DMS153 (cell line): ENCODE measurements around the gene CCDC88B.

Experiments
- DNase-seq: peaks from one replicate; lab custom pipeline; 2025; lab: John Stamatoyannopoulos, UW

The CCDC88B gene

DNA sequence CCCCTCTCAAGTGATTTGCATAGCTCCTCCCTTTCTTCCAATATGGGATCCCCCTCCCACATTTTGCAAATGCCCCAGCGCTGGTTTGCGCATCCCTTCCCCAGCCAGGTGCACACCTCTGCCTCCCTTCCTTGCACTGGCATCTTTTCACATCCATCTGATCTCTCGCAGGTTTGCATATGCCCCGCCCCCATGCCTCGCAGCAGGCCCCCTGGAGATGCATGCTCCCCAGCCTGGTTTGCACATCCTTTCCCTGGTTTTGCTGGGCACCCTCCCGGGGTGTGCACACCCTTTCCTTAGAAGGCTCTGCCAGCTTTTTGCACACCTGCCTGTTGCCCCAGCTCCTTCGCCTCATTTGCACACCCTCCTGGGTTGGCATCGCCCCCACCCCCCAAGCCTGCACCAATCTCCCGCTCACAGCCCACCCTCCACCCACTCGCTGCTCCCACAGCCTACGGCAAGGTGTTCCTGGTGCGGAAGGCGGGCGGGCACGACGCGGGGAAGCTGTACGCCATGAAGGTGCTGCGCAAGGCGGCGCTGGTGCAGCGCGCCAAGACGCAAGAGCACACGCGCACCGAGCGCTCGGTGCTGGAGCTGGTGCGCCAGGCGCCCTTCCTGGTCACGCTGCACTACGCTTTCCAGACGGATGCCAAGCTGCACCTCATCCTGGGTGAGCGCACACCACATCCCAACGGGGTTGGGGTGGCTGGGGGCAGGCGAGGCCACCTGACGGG, 19.9 kb downstream of the CCDC88B start:
- DNase-seq: no peak

DNA sequence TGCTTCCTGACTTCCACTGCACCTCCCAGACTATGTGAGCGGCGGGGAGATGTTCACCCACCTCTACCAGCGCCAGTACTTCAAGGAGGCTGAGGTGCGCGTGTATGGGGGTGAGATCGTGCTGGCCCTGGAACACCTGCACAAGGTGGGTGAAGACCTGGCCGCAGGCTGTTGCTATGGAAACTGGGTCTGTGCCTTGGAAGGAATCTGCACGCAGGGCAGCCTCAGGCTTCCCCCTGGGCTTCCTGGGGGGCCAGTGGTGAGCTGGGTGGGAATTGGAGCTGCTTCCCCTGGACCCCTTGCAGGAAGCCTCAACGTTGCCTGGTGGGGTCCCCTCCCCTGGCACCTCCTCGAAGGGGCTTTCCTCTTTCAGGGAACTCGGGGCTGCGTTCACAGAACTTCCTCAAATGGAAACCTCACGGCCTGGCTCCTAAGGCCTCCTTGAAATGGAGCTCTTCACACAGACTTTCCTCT, 20.5 kb downstream of the CCDC88B start:
- no peak for DNase-seq

DNA sequence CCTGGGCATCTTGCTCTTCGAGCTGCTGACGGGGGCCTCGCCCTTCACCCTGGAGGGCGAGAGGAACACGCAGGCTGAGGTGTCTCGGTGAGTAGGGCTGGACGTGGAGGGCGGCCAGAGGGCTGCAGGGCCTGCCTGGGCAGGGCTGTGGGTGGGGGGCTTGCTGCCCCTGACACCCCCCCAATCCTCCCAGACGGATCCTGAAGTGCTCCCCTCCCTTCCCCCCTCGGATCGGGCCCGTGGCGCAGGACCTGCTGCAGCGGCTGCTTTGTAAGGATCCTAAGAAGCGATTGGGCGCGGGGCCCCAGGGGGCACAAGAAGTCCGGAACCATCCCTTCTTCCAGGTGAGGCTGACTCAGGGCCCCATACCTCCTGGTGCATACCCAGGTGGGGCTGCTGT, 21.7 kb downstream of the CCDC88B start:
- no peak for DNase-seq

DNA sequence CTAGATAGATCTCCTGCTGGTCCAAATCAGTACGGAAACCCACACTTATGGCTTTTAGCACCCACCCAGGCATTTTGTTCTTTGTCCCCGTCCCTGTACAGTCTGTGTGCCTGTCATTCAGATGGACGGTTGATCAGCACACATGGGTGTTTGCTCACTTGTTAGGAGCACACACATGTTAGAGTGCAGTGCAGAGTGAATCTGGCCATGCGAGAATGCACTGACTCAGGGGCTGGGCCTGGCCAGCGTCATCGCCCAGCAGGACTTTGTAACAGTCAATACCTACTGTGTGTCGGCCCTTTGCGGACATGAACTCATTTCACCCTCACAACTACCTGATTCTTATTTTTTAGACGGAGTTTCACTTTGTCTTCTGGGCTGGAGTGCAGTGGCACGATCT, 22.3 kb downstream of the CCDC88B start:
- no peak for DNase-seq

DNA sequence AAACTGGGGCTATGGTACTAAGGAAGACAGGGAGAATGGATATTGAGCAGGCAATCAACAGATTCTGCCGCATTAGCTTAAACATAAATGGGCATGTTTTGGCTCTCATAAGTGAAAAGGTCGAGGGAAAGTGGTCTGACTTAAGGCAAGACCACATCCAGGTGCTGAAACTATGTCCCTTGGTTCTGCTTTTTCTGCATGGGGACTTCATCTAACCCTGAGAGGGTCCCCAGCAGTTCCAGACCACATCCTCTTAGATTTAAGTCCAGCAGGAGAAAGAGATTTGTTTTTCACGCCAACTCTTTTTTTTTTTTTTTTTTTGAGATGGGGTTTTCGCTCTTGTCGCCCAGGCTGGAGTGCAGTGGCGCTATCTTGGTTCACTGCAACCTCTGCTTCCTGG, 24.4 kb downstream of the CCDC88B start:
- DNase-seq: no peak

DNA sequence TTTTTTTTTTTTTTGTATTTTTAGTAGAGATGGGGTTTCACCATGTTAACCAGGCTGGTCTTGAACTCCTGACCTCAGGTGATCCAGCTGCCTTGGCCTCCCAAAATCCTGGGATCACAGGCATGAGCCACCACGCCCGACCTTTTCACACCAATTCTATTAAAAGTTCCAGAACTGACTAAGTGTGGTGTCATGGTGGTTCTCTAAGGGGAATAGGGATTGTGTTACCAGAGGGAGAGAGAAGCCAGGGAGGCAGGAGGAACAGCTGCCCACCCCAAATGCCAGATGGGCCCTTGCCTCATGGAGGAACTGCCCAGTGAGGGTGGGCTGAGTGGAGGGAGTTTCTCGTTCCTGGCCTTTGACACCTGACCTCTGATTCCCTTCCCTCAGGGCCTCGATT, 24.9 kb downstream of the CCDC88B start:
- no peak for DNase-seq

DNA sequence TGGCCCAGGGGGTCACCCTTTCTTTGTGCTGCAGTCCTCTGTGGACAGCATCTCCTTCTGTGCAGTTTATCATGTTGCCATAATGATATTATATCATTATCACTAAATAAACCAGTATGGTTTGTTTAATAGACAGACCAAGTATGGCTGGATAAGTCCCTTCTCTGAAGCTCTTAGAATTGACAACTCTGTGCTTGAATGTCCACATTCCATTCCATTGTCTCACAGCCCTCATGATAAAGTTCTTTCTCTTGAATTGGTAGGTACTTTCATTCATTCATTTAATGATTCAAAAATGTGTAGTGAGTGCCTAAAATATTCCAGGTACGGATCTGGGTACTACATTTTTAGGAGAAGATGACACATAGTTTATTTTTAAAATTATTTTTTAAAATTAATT, 26.7 kb downstream of the CCDC88B start:
- DNase-seq: no peak

DNA sequence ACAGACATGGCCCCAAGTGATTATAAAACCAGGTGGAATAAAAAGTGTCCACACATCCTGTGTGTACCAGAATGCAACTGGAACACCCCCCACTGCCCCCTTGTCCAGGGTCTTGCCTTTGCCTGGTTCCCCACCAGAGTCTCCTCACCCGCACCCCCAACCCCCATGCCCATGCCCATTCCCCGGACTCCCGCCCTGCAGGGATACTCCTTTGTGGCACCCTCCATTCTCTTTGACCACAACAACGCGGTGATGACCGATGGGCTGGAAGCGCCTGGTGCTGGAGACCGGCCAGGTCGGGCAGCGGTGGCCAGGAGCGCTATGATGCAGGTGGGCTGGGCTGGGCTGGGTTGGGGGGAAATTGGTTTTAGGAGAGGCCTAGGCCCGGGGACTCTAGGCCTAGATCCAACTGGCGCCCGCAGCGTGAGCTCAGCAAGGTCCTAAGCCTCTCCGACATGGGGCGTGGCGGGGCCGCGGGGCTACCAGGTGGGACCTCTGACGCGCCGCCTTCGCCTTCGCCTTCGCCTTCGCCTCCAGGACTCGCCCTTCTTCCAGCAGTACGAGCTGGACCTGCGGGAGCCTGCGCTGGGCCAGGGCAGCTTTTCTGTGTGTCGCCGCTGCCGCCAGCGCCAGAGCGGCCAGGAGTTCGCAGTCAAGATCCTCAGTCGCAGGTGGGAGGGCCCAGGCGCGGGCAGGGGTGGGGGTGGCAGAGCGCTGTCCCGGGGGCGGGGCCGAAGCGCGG, 28.1 kb downstream of the CCDC88B start:
- no peak for DNase-seq

DNA sequence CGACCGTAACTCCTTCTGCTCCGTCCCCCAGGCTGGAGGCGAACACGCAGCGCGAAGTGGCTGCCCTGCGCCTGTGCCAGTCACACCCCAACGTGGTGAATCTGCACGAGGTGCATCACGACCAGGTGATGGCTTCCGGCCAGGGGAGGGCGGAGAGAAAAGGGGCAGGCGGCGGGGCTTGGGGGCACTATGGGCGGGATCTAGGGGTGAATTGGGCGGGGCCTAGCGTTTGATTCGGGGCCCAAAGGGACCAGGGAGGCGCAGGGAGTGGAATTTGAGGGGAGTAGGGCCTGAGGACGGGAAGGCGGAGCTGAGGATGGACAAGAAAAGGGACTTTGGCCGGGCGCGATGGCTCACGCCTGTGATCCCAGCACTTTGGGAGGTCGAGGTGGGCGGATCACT, 28.7 kb downstream of the CCDC88B start:
- DNase-seq: no peak

DNA sequence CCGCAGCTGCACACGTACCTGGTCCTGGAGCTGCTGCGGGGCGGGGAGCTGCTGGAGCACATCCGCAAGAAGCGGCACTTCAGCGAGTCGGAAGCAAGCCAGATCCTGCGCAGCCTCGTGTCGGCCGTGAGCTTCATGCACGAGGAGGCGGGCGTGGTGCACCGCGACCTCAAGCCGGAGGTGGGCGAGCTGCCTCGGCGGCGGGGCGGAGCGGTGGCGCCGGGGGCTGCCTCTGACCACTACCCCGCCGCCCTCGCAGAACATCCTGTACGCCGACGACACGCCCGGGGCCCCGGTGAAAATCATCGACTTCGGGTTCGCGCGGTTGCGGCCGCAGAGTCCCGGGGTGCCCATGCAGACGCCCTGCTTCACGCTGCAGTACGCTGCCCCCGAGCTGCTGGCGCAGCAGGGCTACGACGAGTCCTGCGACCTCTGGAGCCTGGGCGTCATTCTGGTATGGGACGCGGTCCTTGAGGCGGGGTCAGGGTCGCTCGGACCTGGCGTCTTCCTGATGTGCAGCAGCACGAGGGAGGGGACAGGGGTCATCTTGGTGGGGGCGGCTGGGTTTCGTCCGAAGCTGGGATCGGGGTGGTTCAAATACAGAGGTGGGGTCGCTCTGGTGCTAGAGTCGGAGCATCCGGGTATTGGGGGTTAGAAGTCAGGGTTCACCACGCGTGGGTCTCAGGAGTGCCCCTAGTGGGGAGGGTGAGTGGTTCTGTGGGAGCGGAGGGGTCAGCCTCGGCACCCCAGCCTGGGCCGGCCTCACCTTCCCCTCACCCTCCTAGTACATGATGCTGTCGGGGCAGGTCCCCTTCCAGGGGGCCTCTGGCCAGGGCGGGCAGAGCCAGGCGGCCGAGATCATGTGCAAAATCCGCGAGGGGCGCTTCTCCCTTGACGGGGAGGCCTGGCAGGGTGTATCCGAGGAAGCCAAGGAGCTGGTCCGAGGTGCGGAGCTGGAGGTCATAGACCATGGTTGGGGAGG, 29.7 kb downstream of the CCDC88B start:
- DNase-seq: no peak

DNA sequence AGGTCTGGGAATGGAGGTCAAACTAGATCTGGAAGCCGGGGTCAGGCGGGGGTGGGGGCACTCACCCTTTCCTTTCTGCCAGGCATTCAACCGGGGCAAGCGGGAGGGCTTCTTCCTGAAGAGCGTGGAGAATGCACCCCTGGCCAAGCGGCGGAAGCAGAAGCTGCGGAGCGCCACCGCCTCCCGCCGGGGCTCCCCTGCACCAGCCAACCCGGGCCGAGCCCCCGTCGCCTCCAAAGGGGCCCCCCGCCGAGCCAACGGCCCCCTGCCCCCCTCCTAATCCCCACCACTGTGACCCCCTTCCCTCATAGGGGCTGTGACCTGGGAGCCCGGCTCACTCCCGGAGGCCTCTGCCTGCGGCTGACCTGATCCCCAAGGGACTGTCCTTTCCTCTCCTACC, 31.2 kb downstream of the CCDC88B start:
- DNase-seq: no peak

DNA sequence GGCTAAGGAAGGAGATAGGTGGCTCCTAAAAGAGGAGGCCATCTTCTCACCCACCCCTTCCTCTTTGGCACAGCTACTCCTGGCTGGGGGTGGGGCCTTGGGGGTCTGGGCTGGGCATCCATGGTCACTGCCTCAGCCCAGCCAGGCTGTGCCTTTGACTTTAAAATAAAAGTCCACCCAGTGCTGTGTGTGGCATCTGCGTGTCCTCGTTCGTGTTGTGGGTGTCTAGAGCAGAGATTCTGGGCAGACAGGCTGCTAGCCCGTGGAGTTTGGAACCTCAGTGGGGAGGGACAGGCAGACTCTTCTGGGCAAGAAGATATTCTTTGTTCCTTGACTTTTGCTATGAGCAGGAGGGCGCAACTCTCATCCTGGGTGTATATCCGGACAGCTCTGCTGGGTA, 32.0 kb downstream of the CCDC88B start:
- no peak for DNase-seq

DNA sequence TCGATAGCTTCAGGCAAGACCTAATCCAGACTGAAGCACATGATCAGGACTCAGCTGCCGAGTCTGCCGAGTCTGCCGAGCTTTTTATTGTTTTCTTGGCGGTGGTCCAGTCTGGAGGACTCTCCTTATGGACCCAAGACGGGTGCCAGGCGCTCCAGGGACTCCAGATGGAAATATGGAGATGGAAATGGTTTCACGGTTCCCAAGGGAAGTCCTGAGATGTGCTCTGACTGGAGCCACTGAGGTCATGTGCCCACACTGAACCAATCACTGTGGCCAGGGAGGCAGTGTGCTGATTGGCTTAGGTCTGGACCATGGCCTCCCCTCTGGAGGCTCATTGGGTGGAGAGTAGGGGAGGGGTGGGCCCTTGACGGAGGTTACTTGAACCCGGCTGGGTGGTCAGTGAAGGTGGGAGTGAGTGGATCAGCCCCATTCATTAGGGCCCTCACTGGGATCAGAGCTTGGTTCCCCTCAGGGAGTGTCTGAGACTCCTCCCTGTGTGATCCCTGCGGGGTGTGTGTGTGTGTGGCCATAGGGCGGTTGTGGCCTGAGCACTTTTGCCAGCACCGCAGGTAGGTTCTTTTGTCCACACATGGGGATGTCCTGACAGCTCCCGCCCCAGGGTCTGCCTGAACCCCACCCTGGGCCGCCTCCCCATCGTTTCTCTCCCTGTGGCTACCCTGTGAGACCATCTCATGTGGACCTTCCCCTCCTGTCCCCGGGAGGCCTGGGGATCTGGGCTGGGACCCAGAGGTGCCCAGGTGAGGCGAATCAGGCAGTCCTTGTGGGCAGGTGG, 33.0 kb downstream of the CCDC88B start:
- peak; percentile 88 for DNase-seq

DNA sequence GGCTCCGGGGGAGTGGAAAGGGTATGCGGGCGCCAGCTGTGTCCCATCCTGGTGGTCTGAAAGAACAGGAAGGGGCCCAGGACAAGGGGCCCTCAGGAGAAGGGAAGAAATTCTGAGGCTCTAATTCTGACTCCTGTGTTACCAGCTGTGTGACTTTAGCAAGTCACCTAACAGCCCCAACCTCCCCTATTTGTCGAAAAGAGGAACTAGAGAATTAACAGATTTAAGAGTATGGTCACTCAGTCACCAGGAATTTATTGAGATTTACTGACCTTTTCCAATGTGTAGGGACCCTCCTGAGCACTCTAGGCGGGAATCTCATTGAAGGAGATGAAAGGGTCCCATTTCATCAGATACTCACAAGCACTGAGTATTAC, 33.6 kb downstream of the CCDC88B start:
- DNase-seq: no peak

DNA sequence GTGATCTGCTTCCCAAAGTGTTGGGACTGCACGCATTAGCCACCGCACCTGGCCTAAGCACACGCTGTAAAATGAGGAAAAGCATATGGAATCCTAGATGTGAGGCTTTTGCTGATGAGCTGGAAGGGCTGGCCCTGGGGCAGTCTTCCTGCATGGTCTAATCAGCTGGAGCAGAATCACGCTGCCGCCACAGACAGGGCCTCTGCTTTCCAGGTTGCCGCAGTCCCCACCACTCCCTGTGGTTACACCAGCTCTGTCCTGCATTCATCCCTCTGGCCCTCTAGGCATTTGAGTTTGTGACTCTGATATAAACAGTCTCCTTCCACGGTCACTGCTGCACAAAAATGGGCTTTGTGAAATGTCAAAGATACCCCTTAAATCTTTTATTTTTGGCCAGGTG, 36.1 kb downstream of the CCDC88B start:
- no peak for DNase-seq

DNA sequence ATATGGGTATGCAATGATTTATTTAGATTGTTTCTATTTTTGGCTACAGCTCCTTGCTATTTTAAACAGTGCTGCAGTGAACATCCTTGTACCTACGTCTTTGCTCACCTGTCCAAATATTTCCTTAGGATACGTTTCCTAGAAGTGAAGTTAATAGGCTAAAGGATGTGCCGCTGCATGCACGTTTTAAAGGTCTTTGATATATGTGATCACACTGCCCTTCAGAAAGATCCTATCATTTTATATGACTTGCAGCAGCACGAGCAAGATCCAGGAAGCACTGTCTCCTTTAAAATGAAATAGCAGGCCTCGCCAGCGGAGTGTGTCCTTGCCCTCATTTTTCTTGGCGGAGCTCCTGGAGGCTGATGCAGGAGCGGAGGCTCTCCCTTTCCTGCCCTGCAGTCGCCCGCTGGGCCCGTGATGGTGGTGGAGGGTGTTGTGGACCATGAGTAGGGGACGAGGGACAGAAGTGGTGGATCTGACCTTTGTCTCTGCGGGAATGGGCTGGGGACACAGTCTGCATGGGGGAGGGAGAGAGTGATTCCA, 38.4 kb downstream of the CCDC88B start:
- no peak for DNase-seq

DNA sequence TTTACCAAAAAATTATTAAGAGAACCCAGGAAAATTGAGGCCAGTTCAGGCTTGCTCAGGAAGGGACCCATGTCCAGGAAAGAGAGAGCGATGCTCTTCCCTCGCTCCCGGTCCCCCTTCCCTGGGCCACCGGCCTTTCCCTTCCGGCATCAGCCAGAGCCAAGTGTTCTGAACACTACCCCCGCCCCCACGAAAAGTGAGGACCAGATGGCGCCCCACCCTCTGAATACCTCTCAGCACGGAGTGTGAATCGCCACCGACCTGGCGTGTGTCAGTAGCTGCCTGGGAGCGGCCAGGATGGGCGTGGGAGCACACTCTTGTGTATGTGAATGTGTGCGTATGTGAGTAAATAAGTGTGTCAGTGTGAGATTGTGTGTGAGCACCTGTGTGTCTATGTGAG, 39.2 kb downstream of the CCDC88B start:
- no peak for DNase-seq

DNA sequence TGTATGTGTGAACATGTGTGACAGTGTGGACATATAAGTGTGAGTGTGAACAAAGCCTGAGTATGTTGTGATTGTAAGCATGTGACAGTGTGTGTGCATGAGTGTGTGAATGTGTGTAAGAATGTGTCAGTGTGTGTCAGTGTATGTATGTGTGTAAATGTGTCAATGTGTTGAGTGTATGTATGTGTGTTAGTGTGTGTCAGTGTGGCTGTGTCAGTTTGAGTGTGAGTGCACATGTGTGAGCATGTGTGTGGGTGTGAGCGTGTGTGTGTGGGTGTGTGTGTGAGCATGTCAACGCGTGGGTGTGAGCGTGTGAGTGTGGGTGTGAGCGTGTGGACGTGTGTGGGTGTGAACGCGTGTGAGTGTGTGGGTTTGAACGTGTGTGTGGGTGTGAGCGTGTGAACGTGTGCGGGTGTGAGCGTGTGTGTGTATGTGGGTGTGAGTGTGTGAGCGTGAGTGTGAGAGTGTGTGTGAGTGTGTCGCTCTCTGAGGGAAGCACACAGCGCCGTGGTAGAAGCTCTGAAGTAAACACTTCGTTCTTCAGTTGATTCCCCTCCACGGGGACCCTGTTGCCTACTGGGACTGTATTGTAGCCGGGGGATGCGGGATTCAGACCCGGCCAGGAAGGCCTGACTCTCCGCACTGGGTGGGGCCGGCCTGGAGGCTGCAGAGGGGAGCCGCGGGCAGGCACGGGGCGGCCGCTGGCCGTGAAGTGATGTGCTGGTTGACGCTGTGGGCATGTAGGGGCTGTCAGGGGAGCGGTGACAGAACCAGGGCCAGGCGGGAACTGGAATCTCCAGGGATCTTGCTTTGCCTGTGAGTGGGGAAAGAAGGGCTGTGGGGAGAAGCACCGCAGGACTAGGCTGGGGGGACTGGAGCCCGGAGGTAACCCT, 40.1 kb downstream of the CCDC88B start:
- no peak for DNase-seq

DNA sequence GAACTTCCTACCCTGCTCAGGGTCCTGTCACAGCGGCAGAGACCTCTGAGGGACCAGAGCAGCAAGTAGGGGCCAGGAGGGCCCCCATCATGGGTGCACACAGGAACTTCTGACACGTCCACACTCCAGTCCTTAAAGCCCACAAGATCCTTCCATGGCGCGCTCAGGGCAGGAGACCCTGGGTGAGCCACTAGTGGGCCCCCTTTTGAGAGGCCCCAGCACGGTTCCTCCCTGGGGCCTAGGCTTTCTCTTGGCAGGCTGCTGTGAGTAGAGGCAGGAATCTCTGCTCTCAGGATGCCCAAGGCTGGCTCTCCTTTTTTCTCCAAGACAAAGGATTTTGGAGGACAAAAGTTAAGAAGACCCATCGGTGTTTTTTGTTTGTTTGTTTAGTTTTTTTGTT, 41.3 kb downstream of the CCDC88B start:
- DNase-seq: no peak

DNA sequence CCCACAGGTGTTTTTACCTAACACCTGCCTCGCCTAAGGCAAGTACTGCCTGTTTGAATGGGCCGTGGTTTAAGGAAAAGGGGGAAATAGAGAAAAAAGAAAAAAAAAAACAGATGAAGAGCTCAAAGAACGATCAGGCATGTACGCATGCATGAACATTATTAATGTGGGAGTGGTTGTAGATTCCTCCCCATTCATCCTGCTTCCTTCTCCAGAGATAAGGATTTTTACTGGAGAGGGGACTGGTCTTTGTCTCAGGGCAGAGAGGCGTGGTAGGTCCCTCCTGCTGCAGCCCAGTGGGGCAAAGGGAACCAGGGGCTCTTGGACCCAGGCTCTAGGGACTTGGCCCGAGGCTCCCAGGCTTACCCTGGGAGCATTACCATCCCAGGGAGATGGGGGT, 42.0 kb downstream of the CCDC88B start:
- DNase-seq: no peak
